ENCODE measurements around the gene MYL4. TPM values are rescaled to one million over a fixed set of nuclear protein-coding genes. Genes with fewer than 3 reads are reported as not detected.

The MYL4 gene
- total RNA-seq, 3 donors from 2014 or later, result not detected

DNA sequence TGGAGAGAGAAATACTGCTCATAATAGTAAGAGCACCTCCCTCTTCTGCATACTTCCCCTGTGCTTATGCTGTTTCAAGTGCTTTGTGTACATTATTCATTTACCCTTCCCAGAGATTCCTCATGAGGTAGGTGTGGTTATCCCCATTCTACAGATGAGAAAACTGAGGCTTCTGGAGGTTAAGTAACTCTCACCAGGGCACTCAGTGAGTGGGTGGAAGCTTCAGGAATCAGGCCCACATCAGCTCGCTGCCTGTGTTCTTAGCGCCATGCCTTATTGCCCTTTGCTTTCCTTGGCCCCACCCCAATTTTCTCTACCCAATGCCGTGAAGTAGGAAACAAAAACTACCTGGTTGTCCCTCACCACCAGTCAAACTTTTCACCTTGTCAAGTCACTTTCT lies 26.4 kb downstream of the MYL4 start:
- Mint-ChIP-seq H3K4me3 (no peak overlapping the region), H3K36me3 (ENCODE audit: insufficient read depth) (no peaks in the 10 kb centered on the region), H3K4me1 (ENCODE audit: low read depth) (peaks cover 5% of the 10 kb centered on the region), H3K27me3 (ENCODE audit: low read depth) (peaks cover 2% of the 10 kb centered on the region), H3K9me3 (no peaks in the 10 kb centered on the region)
- DNase-seq (no peak), ATAC-seq (no peak)

DNA sequence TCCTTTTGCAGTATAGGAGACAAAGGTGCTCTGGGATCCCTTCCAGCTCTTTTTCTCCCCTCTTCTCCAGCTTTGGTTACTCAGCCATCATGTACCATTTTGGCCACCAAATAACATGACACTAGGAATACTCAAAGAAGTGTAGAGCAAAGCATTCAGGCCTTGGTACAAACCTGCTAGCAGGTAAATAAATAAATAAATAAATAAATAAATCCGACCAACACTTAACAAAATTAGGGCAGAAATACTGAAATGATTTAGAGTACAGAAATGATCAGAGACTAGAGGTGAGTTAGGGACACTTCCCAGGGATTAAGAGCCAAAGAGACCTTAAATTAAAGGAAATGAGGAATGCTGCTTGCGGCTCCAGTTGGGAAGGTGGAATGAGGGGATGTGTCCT lies 26.8 kb downstream of the MYL4 start:
- no peak for ATAC-seq
- DNase-seq, result no peak
- Mint-ChIP-seq H3K4me1 (ENCODE audit: low read depth) (peaks cover 6% of the 10 kb centered on the region), H3K27me3 (ENCODE audit: low read depth) (no peaks in the 10 kb centered on the region), H3K9me3 (no peaks in the 10 kb centered on the region), H3K4me3 (no peak overlapping the region), H3K36me3 (ENCODE audit: insufficient read depth) (no peaks in the 10 kb centered on the region)

DNA sequence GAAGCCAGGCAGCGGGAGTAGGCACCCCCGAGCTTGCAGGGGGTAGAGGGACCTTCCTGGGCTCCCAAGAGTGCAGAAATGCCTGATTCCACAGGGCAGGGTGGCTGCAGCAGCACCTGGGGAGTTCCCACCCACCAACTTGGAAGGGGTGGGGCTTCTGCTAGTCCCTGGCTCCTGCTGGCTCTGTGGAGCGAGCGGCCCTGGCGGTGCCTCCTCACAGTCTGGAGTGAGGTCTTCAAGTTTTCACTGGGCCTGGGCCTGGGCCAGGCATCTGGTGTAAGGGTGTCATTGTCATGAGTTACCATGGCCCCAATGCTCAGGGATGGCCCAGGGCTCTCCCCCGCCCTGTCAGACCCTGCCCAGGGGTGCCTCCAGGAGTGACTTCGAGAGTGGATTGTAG lies 28.7 kb downstream of the MYL4 start:
- Mint-ChIP-seq H3K27me3 (ENCODE audit: low read depth) (no peaks in the 10 kb centered on the region), H3K9me3 (no peaks in the 10 kb centered on the region), H3K4me3 (no peak overlapping the region), H3K4me1 (ENCODE audit: low read depth) (peaks cover 6% of the 10 kb centered on the region), H3K36me3 (ENCODE audit: insufficient read depth) (no peaks in the 10 kb centered on the region)
- no peak for ATAC-seq
- no peak for DNase-seq

DNA sequence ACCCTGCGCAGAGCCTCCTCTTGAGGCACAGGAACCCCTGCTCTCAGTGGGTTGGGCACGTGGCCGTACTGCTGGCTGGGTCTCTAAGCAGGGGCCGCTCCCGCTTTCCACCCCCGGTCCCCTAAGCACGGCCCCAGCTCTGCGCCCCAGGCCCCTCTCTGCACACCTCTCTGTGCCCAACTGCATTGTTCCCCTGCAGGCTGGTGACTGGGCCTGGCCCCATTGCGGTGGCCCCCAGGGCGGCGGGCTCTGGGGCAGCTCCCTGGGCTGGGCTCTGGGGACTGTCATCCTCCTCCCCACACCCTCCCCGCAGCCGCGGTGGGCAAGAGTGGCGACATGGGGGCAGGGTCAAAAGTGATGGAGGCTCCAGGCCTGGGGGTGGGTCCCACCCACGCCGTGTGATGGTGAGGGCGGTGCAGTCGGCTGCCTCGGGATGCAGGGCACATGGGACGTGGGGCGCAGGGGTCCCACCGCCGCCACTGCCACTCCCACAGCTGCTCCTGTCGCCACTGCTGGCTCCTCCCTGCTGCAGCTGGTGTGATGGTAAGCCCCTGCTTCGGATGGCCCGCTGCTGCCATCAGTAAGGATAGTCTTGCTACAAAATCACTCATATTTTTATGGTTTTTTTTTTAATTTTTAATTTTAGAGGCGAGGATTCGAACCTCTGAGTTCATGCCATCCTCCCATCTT lies 29.3 kb downstream of the MYL4 start:
- no peak for DNase-seq
- Mint-ChIP-seq H3K27me3 (ENCODE audit: low read depth) (no peaks in the 10 kb centered on the region), H3K4me1 (ENCODE audit: low read depth) (peaks cover 6% of the 10 kb centered on the region), H3K4me3 (no peak overlapping the region), H3K36me3 (ENCODE audit: insufficient read depth) (no peaks in the 10 kb centered on the region), H3K9me3 (no peaks in the 10 kb centered on the region)
- no peak for ATAC-seq

DNA sequence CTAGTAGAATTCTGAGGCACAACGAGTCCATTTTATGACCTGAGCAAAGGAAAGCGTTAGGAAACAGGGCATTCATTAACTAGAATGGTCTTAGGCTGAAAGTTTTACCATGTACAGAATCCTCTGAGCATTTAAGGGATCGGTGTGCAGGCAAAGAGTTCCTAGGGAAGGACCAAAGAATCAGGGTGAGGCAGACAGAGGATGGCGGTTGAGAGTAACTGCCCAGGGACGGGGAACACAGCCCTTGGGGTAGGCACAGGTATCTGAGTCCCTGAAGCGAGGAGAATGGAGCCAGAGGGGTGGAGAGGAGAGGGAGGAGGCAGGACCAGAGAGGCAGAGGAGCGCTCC lies 30.4 kb downstream of the MYL4 start:
- Mint-ChIP-seq H3K4me1 (ENCODE audit: low read depth) (peaks cover 6% of the 10 kb centered on the region), H3K9me3 (no peaks in the 10 kb centered on the region), H3K36me3 (ENCODE audit: insufficient read depth) (no peaks in the 10 kb centered on the region), H3K4me3 (no peak overlapping the region), H3K27me3 (ENCODE audit: low read depth) (no peaks in the 10 kb centered on the region)
- no peak for DNase-seq
- ATAC-seq, result no peak

DNA sequence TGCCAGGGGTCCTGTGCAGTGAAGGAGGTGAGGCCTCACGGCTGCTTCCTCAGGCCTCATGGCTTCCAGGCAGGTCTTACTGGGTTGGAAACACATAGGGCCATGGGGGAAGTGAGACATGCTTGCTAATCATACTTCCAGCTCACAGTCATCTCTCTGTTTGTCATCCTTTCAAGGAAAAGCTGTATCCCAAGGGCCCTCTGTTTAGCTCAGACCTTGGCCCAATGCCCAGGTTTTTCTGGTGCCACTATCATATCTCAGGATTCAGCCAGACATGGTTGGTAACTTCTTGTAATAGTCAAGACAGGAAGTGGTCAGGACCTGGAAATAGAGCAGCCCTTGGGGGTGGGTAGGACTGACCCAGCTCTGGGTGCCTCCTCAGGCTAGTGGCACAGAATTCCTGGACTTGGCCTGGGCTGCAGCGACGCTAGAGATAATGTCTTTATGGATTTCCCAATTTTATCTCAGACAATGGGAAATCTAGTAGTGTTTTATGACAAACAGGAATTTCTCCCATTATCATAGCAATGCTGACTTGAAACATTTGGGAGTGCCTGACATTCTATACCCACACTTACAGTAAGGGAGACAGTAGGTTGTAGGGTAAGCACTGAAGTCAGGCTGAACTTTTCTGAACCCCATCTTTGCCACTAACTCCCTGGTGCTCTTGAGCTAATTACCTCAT lies 31.0 kb downstream of the MYL4 start:
- no peak overlapping the region for H3K4me3 Mint-ChIP-seq
- H3K36me3 Mint-ChIP-seq (ENCODE audit: insufficient read depth), result no peaks in the 10 kb centered on the region
- ATAC-seq, result no peak
- H3K9me3 Mint-ChIP-seq, result no peaks in the 10 kb centered on the region
- H3K4me1 Mint-ChIP-seq (ENCODE audit: low read depth), result peaks cover 6% of the 10 kb centered on the region
- no peak for DNase-seq
- H3K27me3 Mint-ChIP-seq (ENCODE audit: low read depth), result no peaks in the 10 kb centered on the region

DNA sequence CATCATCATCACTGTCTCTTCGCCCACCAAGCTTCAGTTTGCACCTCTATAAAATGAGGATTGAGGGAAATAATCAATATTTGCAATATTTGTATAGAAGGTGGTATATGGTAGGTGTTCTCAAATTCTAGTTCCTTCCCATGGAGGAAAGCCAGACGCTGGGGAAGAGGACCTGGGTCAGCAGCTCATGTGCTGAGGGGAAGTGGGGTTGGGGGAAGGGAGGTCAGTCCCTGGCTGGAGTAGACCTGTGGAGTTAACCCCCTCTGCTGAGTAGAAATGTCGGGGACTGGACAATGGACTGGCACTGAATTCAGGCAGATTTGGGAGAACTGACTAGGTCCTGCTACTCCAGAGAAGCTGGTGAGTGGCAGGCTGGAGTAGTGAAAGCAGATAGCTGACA lies 31.7 kb downstream of the MYL4 start:
- Mint-ChIP-seq H3K9me3 (no peaks in the 10 kb centered on the region), H3K4me1 (ENCODE audit: low read depth) (peaks cover 6% of the 10 kb centered on the region), H3K27me3 (ENCODE audit: low read depth) (peaks cover 5% of the 10 kb centered on the region), H3K36me3 (ENCODE audit: insufficient read depth) (no peaks in the 10 kb centered on the region), H3K4me3 (no peak overlapping the region)
- DNase-seq (no peak), ATAC-seq (no peak)

DNA sequence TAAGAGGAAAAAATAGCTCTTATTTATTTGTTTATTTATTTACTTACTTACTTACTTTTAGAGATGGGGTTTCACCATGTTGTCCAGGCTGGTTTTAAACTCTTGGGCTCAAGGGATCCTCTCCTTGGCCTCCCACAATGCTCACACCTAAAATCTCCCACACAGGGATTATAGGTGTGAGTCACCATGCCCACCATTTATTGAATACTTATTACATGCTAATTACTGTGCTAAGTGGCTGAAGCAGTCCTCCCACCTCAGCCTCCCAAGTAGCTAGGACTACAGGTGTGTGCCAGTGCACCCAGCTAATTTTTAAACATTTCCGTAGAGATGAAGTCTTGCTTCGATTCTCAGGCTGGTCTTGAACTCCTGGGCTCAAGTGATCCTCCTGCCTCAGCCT lies 33.5 kb downstream of the MYL4 start:
- Mint-ChIP-seq H3K4me1 (ENCODE audit: low read depth) (peaks cover 6% of the 10 kb centered on the region), H3K36me3 (ENCODE audit: insufficient read depth) (no peaks in the 10 kb centered on the region), H3K9me3 (no peaks in the 10 kb centered on the region), H3K4me3 (no peak overlapping the region), H3K27me3 (ENCODE audit: low read depth) (peaks cover 7% of the 10 kb centered on the region)
- ATAC-seq, result no peak
- DNase-seq, result no peak

DNA sequence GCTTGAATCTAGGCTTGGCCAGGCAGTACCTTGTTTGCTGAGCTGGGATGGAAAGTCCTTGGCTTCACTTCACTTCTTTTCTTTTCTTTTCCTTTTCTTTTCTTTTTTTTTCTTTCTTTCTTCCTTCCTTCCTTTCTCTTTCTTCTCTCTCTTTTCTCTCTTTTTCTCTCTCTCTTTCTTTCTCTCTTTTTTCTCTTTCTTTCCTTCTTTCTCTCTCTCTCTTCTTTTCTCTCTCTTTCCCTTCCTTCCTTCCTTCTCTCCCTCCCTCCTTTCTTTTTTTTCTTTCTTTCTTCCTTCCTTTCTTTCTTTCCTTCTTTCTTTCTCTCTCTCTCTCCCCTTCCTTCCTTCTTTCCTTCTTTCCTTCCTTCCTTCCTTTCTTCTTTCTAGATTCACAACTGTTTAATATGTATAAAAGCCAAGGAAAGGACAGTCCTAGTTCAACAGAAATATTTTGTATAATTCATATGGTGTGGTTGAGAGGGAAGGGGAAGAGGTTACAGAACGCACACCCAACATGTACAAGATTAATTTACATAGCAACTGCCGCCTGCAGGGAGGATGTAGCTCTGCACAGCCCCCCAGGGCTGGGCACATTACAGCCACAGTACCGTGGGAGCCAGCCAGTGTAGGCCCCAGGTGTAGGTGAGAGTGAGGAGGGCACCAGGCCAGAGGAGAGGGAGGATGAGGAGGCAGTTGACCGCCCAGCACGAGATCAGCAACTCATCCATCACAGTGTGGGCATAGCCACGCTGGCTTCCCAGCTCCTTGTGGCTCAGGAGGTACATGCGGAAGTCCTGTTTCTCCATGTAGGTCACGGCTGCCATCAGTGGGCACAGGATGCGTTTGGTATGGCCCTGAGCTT lies 34.8 kb downstream of the MYL4 start:
- H3K27me3 Mint-ChIP-seq (ENCODE audit: low read depth), result peaks cover 9% of the 10 kb centered on the region
- H3K36me3 Mint-ChIP-seq (ENCODE audit: insufficient read depth), result no peaks in the 10 kb centered on the region
- ATAC-seq (no peak), DNase-seq (no peak)
- peaks cover 6% of the 10 kb centered on the region for H3K4me1 Mint-ChIP-seq (ENCODE audit: low read depth)
- H3K4me3 Mint-ChIP-seq, result no peak overlapping the region
- no peaks in the 10 kb centered on the region for H3K9me3 Mint-ChIP-seq

DNA sequence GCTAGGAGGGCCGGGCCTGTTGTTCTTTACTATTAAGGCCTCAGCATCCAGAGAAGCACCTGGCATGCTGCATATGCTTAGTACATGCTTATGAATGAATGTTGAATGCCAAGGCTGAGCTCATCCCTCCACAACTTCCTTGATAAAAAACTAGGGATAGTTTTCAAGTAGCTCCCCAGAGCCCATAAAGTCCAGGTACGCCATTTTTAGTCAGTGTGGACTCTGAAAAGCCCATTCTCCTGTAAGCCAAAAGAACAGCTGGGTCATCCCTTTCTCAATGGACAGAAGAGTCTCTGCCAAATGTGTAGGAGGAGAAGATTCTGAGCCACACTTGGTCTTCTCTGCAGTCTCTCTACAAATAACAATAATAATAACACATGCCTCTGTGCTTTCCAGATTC lies 35.5 kb downstream of the MYL4 start:
- H3K4me1 Mint-ChIP-seq (ENCODE audit: low read depth), result peaks cover 4% of the 10 kb centered on the region
- peaks cover 9% of the 10 kb centered on the region for H3K27me3 Mint-ChIP-seq (ENCODE audit: low read depth)
- no peaks in the 10 kb centered on the region for H3K9me3 Mint-ChIP-seq
- no peaks in the 10 kb centered on the region for H3K36me3 Mint-ChIP-seq (ENCODE audit: insufficient read depth)
- H3K4me3 Mint-ChIP-seq, result no peak overlapping the region
- DNase-seq (no peak), ATAC-seq (no peak)

DNA sequence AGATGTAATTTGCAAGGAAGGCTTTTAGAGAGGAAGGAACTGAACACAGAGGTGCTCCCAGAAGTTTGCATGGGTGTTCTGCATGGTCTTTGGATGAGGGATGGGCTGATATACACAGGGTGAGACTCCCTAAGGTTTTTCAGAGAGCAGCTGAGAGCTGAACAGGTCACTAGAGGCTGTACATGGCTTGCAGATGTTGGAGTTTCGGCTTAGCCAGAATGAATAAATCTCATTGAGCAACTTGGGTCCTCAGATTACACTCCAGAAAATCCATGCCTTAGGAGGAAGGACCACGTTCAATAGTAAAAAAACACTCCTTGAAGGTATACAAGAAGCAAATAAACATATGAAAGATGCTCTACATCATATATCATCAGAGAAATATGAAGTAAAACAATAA lies 37.0 kb downstream of the MYL4 start:
- no peaks in the 10 kb centered on the region for H3K36me3 Mint-ChIP-seq (ENCODE audit: insufficient read depth)
- no peaks in the 10 kb centered on the region for H3K4me1 Mint-ChIP-seq (ENCODE audit: low read depth)
- H3K4me3 Mint-ChIP-seq, result no peak overlapping the region
- peaks cover 9% of the 10 kb centered on the region for H3K27me3 Mint-ChIP-seq (ENCODE audit: low read depth)
- ATAC-seq (no peak), DNase-seq (no peak)
- H3K9me3 Mint-ChIP-seq, result no peaks in the 10 kb centered on the region

DNA sequence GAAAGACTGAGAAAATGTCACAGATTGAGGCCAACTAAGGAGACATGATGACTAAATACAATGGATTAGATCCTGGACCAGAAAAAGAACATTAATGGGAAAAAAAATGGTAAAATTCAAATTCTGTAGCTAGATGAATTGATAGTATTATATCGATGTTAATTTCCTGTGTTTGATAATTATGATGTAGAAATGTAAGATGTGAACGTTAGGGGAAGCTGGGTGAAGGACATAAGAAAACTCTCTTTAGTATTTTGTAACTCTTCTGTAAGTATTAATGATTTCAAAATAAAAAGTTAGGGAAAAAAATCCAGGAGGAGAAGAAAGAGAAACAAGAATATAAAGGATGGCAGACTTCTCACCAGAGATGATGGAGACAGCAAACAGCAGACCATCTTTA lies 41.7 kb downstream of the MYL4 start:
- Mint-ChIP-seq H3K27me3 (ENCODE audit: low read depth) (peaks cover 25% of the 10 kb centered on the region), H3K9me3 (no peaks in the 10 kb centered on the region), H3K4me1 (ENCODE audit: low read depth) (peaks cover 7% of the 10 kb centered on the region), H3K36me3 (ENCODE audit: insufficient read depth) (no peaks in the 10 kb centered on the region), H3K4me3 (no peak overlapping the region)
- ATAC-seq (no peak), DNase-seq (no peak)

DNA sequence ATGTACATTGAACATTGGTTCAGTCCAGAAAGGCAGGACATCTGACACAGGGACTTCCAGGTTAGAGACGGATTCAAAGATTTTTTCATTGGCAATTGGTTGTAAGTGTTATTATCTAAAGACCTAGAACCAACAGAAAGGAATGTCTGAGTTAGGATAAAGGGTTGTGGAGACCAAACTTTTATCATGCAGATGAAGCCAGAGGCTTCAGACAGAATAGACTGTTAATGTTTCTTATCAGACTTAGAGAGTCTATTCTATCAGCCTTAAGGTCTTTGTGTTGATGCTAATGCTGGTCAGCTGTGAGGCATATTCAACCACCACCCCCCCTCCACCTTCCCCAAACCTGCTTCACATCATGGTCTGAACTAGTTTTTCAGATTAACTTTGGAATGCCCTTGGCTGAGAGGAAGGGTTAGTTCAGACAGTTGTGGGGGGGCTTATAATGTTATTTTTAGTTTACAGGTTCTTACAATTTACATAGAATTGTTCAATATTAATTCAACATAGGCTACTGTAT lies 42.3 kb downstream of the MYL4 start:
- Mint-ChIP-seq H3K36me3 (ENCODE audit: insufficient read depth) (no peaks in the 10 kb centered on the region), H3K4me3 (no peak overlapping the region), H3K27me3 (ENCODE audit: low read depth) (peaks cover 28% of the 10 kb centered on the region), H3K4me1 (ENCODE audit: low read depth) (peaks cover 7% of the 10 kb centered on the region), H3K9me3 (no peaks in the 10 kb centered on the region)
- no peak for DNase-seq
- no peak for ATAC-seq

DNA sequence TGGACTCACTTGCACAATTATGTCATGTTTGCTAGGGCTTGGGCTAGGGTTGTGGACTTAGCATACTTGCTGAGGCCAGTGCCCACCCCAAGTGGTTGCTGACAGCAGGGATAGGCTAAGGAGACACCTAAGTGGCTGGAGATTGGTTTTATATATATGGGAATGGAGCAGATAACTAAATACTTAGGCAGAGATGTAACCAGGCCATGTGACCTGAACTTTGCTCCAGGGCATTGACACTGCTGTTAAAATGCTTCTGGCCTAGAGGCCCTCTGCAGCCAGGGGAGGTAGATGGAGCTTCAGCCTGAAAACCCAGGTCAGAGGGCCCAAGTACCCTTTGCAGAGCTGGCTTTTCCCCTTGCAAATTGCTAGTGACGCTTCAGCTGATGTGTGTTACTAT lies 43.1 kb downstream of the MYL4 start:
- peaks cover 33% of the 10 kb centered on the region for H3K27me3 Mint-ChIP-seq (ENCODE audit: low read depth)
- H3K4me1 Mint-ChIP-seq (ENCODE audit: low read depth), result peaks cover 7% of the 10 kb centered on the region
- ATAC-seq, result no peak
- no peaks in the 10 kb centered on the region for H3K9me3 Mint-ChIP-seq
- DNase-seq, result no peak
- H3K36me3 Mint-ChIP-seq (ENCODE audit: insufficient read depth), result no peaks in the 10 kb centered on the region
- no peak overlapping the region for H3K4me3 Mint-ChIP-seq
